Subcutaneous adipose tissue (tissue), 4 donors: ENCODE data around the gene GALK1. TPM values are rescaled to one million over a fixed set of nuclear protein-coding genes. Genes with fewer than 3 reads are reported as not detected.

ENCODE experiments used
- total RNA-seq, 4 donors: library from RNA; depleted of rRNA; stranded (reverse); fragments of >200 nt; gene quantifications; one replicate each; pipeline ENCODE4 v1.1.0, GENCODE V29; 2016
- TF ChIP-seq, protein P1 (sequence below): fragments of 450-650 bp; IDR thresholded peaks from one replicate; pipeline ENCODE4 v1.5.1; 2016; ENCODE audit warnings: low read depth, mild to moderate bottlenecking, control low read depth, antibody characterized with exemption, moderate library complexity

GALK1 gene
- total RNA-seq, 4 donors from 2014 or later = 13.2 to 31.3 (median 24.5) TPM

DNA sequence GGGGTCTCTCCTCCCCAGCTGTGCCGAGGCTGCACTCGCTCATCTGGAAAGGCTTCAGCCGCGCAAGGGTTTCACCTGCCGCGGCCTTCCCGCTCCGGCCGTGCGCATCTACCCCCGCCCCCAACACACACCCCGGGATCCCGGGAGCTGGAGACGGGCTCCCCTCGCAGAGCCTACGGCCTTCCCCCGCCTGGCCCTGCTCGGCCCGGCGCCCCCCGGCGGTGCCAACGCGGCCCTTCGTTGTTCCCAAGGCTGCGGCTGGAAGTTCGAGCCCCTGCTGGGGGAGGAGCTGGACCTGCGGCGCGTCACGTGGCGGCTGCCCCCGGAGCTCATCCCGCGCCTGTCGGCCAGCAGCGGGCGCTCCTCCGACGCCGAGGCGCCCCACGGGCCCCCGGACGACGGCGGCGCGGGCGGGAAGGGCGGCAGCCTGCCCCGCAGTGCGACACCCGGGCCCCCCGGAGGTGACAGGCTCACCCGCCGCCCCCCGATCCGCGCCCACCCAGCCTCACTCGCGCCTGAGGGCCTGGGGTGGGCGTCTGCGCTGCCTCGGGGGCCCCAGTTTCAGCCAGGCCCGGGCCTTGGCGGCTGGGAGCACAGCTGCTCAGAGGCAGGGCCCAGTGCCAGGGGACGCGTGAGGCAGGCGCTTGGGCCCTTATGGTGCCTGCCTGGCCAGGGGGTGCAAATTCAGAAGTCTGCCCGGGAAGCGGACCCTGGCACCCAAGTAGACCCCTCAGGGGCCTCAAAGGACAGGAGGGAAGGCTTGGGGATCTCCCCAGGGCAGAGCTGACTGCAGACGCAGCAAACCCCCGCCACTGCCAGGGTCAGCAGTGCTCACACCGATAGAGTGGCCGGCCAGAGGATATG lies 11.2 kb downstream of the GALK1 start:
- TF ChIP-seq, protein P1, sequence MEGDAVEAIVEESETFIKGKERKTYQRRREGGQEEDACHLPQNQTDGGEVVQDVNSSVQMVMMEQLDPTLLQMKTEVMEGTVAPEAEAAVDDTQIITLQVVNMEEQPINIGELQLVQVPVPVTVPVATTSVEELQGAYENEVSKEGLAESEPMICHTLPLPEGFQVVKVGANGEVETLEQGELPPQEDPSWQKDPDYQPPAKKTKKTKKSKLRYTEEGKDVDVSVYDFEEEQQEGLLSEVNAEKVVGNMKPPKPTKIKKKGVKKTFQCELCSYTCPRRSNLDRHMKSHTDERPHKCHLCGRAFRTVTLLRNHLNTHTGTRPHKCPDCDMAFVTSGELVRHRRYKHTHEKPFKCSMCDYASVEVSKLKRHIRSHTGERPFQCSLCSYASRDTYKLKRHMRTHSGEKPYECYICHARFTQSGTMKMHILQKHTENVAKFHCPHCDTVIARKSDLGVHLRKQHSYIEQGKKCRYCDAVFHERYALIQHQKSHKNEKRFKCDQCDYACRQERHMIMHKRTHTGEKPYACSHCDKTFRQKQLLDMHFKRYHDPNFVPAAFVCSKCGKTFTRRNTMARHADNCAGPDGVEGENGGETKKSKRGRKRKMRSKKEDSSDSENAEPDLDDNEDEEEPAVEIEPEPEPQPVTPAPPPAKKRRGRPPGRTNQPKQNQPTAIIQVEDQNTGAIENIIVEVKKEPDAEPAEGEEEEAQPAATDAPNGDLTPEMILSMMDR = no peak

DNA sequence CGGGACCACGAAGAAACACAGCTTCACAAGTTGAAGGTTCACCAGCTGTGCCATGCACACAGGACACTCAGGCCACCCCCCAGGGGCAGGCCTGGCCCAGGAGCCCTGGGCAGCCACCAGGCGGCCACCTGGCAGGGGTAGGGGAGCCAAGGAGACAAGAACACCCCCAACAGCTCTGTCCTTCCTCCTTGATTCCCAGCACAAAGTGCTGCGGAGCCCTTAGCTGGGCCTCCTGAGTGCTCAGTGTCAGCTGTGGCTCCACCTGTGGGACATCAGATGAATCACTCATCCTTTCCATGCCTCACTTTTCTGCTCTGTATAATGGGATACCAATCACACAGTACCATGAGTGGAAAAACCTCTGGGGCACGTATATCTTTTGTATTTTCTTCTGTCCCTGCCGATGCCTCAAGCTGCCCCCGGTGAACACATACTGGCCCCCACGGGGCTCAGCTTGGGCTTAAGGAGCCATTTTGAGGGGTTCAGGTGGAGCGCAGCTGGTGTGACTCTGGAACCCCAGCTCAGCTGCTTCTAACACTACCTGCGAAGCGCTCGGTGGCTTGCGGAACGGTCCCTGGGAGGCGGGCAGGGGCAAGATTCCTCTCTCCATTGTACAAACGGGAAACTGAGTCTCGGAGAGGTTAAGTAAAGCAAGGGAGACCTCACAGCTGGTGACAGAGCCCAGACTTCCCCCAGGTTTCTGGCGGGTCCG lies 12.0 kb downstream of the GALK1 start:
- TF ChIP-seq, protein P1 = no peak

DNA sequence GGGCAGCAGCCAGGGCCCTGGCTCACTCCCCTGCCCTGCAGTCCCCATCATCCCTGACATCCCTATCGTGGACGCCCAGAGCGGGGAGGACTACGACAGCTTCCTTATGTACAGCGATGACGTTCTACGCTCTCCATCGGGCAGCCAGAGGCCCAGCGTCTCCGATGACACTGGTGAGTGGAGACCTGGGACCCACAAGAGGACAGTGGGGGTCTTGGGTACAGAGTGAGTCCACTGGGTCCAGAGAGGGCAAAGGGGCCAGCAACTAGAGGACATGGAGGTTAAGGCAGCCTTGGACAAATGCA lies 12.6 kb downstream of the GALK1 start:
- TF ChIP-seq, protein P1 = no peak

DNA sequence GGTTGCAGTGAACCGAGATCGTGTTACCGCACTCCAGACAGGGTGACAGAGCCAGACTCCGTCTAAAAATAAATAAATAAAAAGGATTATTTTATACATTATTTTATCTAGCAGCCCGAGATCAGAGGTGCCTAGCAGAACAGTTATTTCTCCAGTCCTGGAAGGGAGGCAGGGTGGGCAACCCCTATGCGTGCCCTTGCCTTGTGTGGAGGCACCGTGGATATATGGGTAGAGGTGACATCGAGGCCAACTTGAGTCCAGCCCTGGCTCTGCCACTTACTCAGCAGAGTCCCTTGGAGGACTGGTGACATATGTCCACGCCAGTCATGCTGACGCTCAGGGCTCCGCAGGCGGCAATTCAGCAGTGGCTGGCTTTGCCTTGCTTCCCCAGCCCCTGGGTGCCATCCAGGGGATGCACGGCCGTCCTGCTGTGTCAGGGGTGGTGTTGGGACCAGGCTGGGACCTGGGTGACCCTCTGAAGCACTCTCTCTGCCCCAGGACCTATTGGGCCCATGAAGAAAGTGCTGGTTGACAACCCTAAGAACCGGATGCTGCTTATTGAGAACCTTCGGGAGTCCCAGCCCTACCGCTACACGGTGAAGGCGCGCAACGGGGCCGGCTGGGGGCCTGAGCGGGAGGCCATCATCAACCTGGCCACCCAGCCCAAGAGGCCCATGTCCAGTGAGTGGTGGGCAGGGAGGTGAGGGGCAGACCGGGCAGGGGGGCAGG lies 13.2 kb downstream of the GALK1 start:
- TF ChIP-seq, protein P1 = no peak

DNA sequence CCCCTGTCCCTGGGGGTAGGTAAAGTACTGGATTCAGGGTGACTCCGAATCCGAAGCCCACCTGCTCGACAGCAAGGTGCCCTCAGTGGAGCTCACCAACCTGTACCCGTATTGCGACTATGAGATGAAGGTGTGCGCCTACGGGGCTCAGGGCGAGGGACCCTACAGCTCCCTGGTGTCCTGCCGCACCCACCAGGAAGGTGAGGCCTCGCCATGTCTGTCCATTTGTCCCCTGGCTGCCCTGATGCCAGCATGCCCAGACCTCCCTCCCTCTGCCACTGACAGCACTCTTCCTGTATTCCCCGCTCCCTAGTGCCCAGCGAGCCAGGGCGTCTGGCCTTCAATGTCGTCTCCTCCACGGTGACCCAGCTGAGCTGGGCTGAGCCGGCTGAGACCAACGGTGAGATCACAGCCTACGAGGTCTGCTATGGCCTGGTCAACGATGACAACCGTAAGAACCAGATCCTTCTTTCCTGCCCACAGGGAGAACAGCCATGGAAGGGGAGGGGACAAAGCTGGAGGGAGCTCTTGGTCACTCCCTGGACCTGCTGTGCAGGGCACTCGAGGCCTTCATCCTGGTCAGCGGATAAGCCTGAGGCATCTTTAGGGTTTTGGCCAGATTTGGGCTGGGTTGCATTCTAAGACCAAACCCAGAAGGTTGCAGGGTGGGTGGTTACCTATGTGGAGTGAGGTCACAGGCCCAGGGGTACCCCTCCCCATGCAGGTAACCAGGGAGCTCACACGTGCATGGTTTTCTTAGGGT lies 14.2 kb downstream of the GALK1 start:
- TF ChIP-seq, protein P1 = no peak

DNA sequence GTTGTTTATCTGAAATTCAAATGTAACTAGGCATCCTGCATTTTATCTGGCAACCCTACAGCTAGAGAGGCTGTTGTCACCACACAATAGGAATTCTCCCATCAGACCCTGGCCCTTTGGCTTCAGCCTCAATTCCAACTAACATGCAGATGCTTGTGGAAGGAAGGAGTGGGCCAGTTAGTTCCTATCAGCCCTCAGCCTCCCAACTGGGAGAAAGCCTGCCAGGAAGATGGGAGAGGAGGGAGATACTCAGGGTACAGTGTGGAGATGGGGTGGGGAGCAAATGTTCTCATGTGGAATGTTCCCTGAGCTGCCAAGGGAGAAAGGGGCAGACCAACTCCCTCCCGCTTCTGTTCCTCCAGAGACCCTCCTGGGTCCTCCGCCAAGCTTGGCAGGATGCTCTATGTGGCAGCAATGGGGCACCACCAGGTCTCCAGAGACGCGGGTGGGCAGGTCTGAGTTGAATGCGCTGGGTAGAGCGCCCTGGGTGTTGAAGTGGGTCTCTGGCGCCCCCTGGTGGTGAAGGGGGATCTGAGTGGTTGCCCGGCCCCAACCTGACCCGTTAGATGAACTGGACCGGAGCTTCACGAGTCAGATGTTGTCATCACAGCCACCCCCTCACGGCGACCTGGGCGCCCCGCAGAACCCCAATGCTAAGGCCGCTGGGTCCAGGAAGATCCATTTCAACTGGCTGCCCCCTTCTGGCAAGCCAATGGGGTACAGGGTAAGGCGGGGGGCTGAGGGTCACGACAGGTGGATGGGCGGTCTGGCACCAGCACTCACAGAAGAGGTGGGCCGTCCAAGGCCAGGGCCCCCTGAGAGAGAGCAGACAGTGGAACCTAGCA lies 15.2 kb downstream of the GALK1 start:
- TF ChIP-seq, protein P1 = no peak
